ENCODE results near the gene B3GALT5.
A peak's percentile ranks its signal among the peaks of the same experiment; 100 is the strongest.
"Not testable (repeated sequence)": the region's sequence is repeated elsewhere in the genome, so short reads cannot be mapped to it uniquely, and the experiment has no call there.

Gene B3GALT5

GRCh38 chr21:39669485-39669884, 56.7 kb downstream of the B3GALT5 start:
- DNase-seq: no peak

GRCh38 chr21:39669976-39670661, 57.4 kb downstream of the B3GALT5 start:
- DNase-seq: no peak

GRCh38 chr21:39670701-39671100, 58.0 kb downstream of the B3GALT5 start:
- no peak for DNase-seq

- DNase-seq: no peak
Measured at GRCh38 chr21:39671986-39672385, 59.2 kb downstream of the B3GALT5 start.

- DNase-seq: no peak
Measured at GRCh38 chr21:39673163-39673562, 60.4 kb downstream of the B3GALT5 start.

GRCh38 chr21:39673736-39674135, 61.0 kb downstream of the B3GALT5 start:
- DNase-seq: no peak

GRCh38 chr21:39674801-39675200, 62.1 kb downstream of the B3GALT5 start:
- DNase-seq: no peak

GRCh38 chr21:39675590-39675989, 62.9 kb downstream of the B3GALT5 start:
- no peak for DNase-seq

- peak; percentile 14 for DNase-seq
Measured at GRCh38 chr21:39675993-39676661, 63.4 kb downstream of the B3GALT5 start.

- DNase-seq: no peak
Measured at GRCh38 chr21:39680216-39680615, 67.5 kb downstream of the B3GALT5 start.

GRCh38 chr21:39681257-39681656, 68.5 kb downstream of the B3GALT5 start:
- no peak for DNase-seq

GRCh38 chr21:39681845-39682244, 69.1 kb downstream of the B3GALT5 start:
- DNase-seq: no peak

GRCh38 chr21:39685236-39685635, 72.5 kb downstream of the B3GALT5 start:
- DNase-seq: no peak

- no peak for DNase-seq
Measured at GRCh38 chr21:39685991-39686390, 73.3 kb downstream of the B3GALT5 start.

GRCh38 chr21:39686646-39687468, 74.1 kb downstream of the B3GALT5 start:
- DNase-seq: no peak

- no peak for DNase-seq
Measured at GRCh38 chr21:39688010-39688409, 75.3 kb downstream of the B3GALT5 start.

GRCh38 chr21:39689860-39690259, 77.1 kb downstream of the B3GALT5 start:
- DNase-seq: not testable (repeated sequence)

- DNase-seq: no peak
Measured at GRCh38 chr21:39690454-39690853, 77.7 kb downstream of the B3GALT5 start.

GRCh38 chr21:39694750-39695149, 82.0 kb downstream of the B3GALT5 start:
- DNase-seq: no peak

- DNase-seq: no peak
Measured at GRCh38 chr21:39696196-39696595, 83.5 kb downstream of the B3GALT5 start.

GRCh38 chr21:39696618-39697017, 83.9 kb downstream of the B3GALT5 start:
- DNase-seq: no peak

- DNase-seq: no peak
Measured at GRCh38 chr21:39700318-39700717, 87.6 kb downstream of the B3GALT5 start.

GRCh38 chr21:39703578-39703977, 90.8 kb downstream of the B3GALT5 start:
- DNase-seq: no peak

GRCh38 chr21:39705849-39706248, 93.1 kb downstream of the B3GALT5 start:
- DNase-seq: no peak
